Lung microvascular endothelial cell (primary cell): Measurements from ENCODE around the gene CABP4. TPM values are rescaled to one million over a fixed set of nuclear protein-coding genes. Genes with fewer than 3 reads are reported as not detected.

Experiments used
- DNase-seq, 2 donors: peaks; one replicate each; pipeline versions ENCODE4 v3.0.0 to v3.0.0-alpha.2; 2010; ENCODE audit warnings: low read depth in 2 of 2
- total RNA-seq: library from RNA; depleted of rRNA; stranded (reverse); fragments of >200 nt; gene quantifications from 2 replicates; pipeline ENCODE4 v1.2.1, GENCODE V29; 2014

Gene CABP4
- total RNA-seq, 1 donor from 2014 or later: 0.60 TPM

GRCh38 chr11:67510023-67510345, 54.8 kb downstream of the CABP4 start:
- no peak for DNase-seq

Other genes with a start within 250 kb of the CABP4 start
- gene GRK2, start 188.9 kb upstream of the CABP4 start, total RNA-seq: 28.8 and 29.6 TPM in 2 replicates
- gene ANKRD13D, start 166.1 kb upstream of the CABP4 start, total RNA-seq: 17.2 and 30.2 TPM in 2 replicates
- 7.2 and 7.3 TPM in 2 replicates for gene SSH3, start 151.8 kb upstream of the CABP4 start, total RNA-seq
- gene POLD4, start 101.8 kb upstream of the CABP4 start, total RNA-seq: 27.7 and 33.5 TPM in 2 replicates
- gene CLCF1, start 81.8 kb upstream of the CABP4 start, total RNA-seq: 1.2 and 1.5 TPM in 2 replicates
- 3.0 and 3.5 TPM in 2 replicates for gene RAD9A, start 63.4 kb upstream of the CABP4 start, total RNA-seq
- gene PPP1CA, start 53.5 kb upstream of the CABP4 start, total RNA-seq: 217 TPM in 2 replicates
- under 0.01 TPM in 1 of 2 replicates, not detected in the other for gene TBC1D10C, start 51.3 kb upstream of the CABP4 start, total RNA-seq
- gene CARNS1, start 39.7 kb upstream of the CABP4 start, total RNA-seq: under 0.01 TPM in 2 replicates
- gene RPS6KB2, start 26.9 kb upstream of the CABP4 start, total RNA-seq: 21.8 and 23.0 TPM in 2 replicates
- 0.20 TPM in 1 of 2 replicates, not detected in the other for gene PTPRCAP, start 17.7 kb upstream of the CABP4 start, total RNA-seq
- gene CORO1B, start 11.9 kb upstream of the CABP4 start, total RNA-seq: 91.9 and 111 TPM in 2 replicates
- not detected in 2 replicates for gene GPR152, start 2.6 kb upstream of the CABP4 start, total RNA-seq
- 14.2 and 16.1 TPM in 2 replicates for gene TMEM134, start 13.9 kb downstream of the CABP4 start, total RNA-seq
- 67.1 and 112 TPM in 2 replicates for gene AIP, start 27.7 kb downstream of the CABP4 start, total RNA-seq
- 3.6 and 5.2 TPM in 2 replicates for gene PITPNM1, start 50.0 kb downstream of the CABP4 start, total RNA-seq
- gene CDK2AP2, start 52.8 kb downstream of the CABP4 start, total RNA-seq: 13.1 and 19.2 TPM in 2 replicates
- not detected in 2 replicates for gene CABP2, start 68.1 kb downstream of the CABP4 start, total RNA-seq
- gene GSTP1, start 128.5 kb downstream of the CABP4 start, total RNA-seq: 638 and 947 TPM in 2 replicates
- gene NDUFV1, start 151.6 kb downstream of the CABP4 start, total RNA-seq: 143 and 149 TPM in 2 replicates
- gene NUDT8, start 174.6 kb downstream of the CABP4 start, total RNA-seq: 7.1 and 7.6 TPM in 2 replicates
- gene TBX10, start 184.4 kb downstream of the CABP4 start, total RNA-seq: not detected in 2 replicates
- gene ACY3, start 195.4 kb downstream of the CABP4 start, total RNA-seq: not detected in 2 replicates
- gene ALDH3B2, start 219.3 kb downstream of the CABP4 start, total RNA-seq: not detected in 2 replicates